HG02840 (cell line): ENCODE results near the gene TNFRSF21.
"Not testable (repeated sequence)": the region's sequence is repeated elsewhere in the genome, so short reads cannot be mapped to it uniquely, and the experiment has no call there.

Experiments
- ATAC-seq: cut with Tn5 transposase; IDR thresholded peaks from one replicate; pipeline ENCODE4 v1.9.1; 2021; ENCODE audit warnings: mild to moderate bottlenecking, moderate library complexity, moderate number of reproducible peaks; ENCODE audit not compliant: unreplicated experiment, low FRiP score

The TNFRSF21 gene

GRCh38 chr6:47292944-47293343 lies 16.8 kb downstream of the TNFRSF21 start:
- no peak for ATAC-seq

GRCh38 chr6:47292027-47292426 lies 17.7 kb downstream of the TNFRSF21 start:
- no peak for ATAC-seq

- ATAC-seq = no peak
These were observed 19.4 kb downstream of the TNFRSF21 start for GRCh38 chr6:47290124-47290834.

GRCh38 chr6:47288267-47289090 lies 21.2 kb downstream of the TNFRSF21 start:
- ATAC-seq = no peak

- ATAC-seq = no peak
These were observed 23.4 kb downstream of the TNFRSF21 start for GRCh38 chr6:47286301-47286700.

- ATAC-seq = no peak
These were observed 25.7 kb downstream of the TNFRSF21 start for GRCh38 chr6:47283993-47284392.

- no peak for ATAC-seq
These were observed 31.2 kb downstream of the TNFRSF21 start for GRCh38 chr6:47278545-47278944.

GRCh38 chr6:47277702-47278101 lies 32.0 kb downstream of the TNFRSF21 start:
- no peak for ATAC-seq

- no peak for ATAC-seq
These were observed 33.3 kb downstream of the TNFRSF21 start for GRCh38 chr6:47276377-47276776.

GRCh38 chr6:47275640-47276039 lies 34.1 kb downstream of the TNFRSF21 start:
- no peak for ATAC-seq

- not testable (repeated sequence) for ATAC-seq
These were observed 34.6 kb downstream of the TNFRSF21 start for GRCh38 chr6:47275132-47275531.

GRCh38 chr6:47268572-47269187 lies 41.0 kb downstream of the TNFRSF21 start:
- ATAC-seq = no peak

GRCh38 chr6:47267301-47267700 lies 42.4 kb downstream of the TNFRSF21 start:
- no peak for ATAC-seq

- ATAC-seq = no peak
These were observed 43.7 kb downstream of the TNFRSF21 start for GRCh38 chr6:47265971-47266370.

- no peak for ATAC-seq
These were observed 44.9 kb downstream of the TNFRSF21 start for GRCh38 chr6:47264775-47265184.

GRCh38 chr6:47263268-47263667 lies 46.4 kb downstream of the TNFRSF21 start:
- no peak for ATAC-seq

GRCh38 chr6:47262231-47262630 lies 47.5 kb downstream of the TNFRSF21 start:
- ATAC-seq = no peak

- no peak for ATAC-seq
These were observed 48.5 kb downstream of the TNFRSF21 start for GRCh38 chr6:47261191-47261590.

GRCh38 chr6:47260021-47260420 lies 49.7 kb downstream of the TNFRSF21 start:
- ATAC-seq = no peak

- ATAC-seq = no peak
These were observed 50.9 kb downstream of the TNFRSF21 start for GRCh38 chr6:47258724-47259347.
